K562 (cell line): ENCODE results near the gene SDC3. TPM values are rescaled to one million over a fixed set of nuclear protein-coding genes. Genes with fewer than 3 reads are reported as not detected.

Experiments used
- CREB1 ChIP-seq, 2 experiments: sonication (generic) in 1 of 2; formaldehyde crosslinking in 1 of 2; IDR thresholded peaks; 2 replicates each; pipeline versions ENCODE4 v1.6.1 to v1.8.0; 2012 to 2022; ENCODE audit warnings: inconsistent platforms in 1 of 2, mild to moderate bottlenecking in 1 of 2, missing genetic modification reagents in 1 of 2, moderate library complexity in 1 of 2
- FOXK2 ChIP-seq, 2 experiments: fragments of 450-650 bp; IDR thresholded peaks in 1 of 2; conservative IDR thresholded peaks in 1 of 2; 2 replicates each; pipeline ENCODE4 v1.6.1; 2016; ENCODE audit warnings: low read depth in 2 of 2, mild to moderate bottlenecking in 1 of 2
- NFE2L1 ChIP-seq: fragments of 450-650 bp; IDR thresholded peaks from 2 replicates; pipeline ENCODE4 v1.6.1; 2016; ENCODE audit warnings: missing genetic modification characterization, low read depth, mild to moderate bottlenecking, missing compliant biosample characterization, moderate library complexity, borderline replicate concordance
- RAD21 ChIP-seq, 2 experiments: fragments of 250-450 bp in 1 of 2; fragments of 450-650 bp in 1 of 2; sonication (Bioruptor Pico) in 1 of 2; formaldehyde crosslinking in 1 of 2; IDR thresholded peaks in 1 of 2; conservative IDR thresholded peaks in 1 of 2; 2 replicates each; pipeline versions ENCODE4 v1.4.0 to v1.8.0; 2020 to 2022; ENCODE audit warnings: mild to moderate bottlenecking in 2 of 2, moderate library complexity in 1 of 2
- RFX1 ChIP-seq: fragments of 450-650 bp; IDR thresholded peaks from 2 replicates; pipeline ENCODE4 v1.6.1; 2016; ENCODE audit warnings: mild to moderate bottlenecking, moderate library complexity
- SRSF7 ChIP-seq: fragments of 200-400 bp; formaldehyde crosslinking; optimal IDR thresholded peaks from 2 replicates; pipeline ENCODE3; 2017; ENCODE audit warnings: mild to moderate bottlenecking, low read depth, low read length
- ZNF134 ChIP-seq: fragments of 250-450 bp; sonication (Bioruptor Pico); conservative IDR thresholded peaks from 2 replicates; pipeline ENCODE4 v1.4.0; 2020
- polyA plus RNA-seq, 8 experiments: library from polyadenylated mRNA; depleted of rRNA in 4 of 8; stranded (reverse) in 5 of 8; unstranded in 3 of 8; fragments of >200 nt; fragmentation: Nextera tagmentation in 2 of 8; fragmentation: Illumina TruSeq in 1 of 8; extraction: Ambion mirVana in 2 of 8; extraction: Trizol in 1 of 8; gene quantifications; 2 replicates each; pipeline versions ENCODE4 v1.2.1 to v1.2.3, GENCODE V29; 2011 to 2014; ENCODE audit warnings: inconsistent platforms in 1 of 8, missing spikeins in 1 of 8
- total RNA-seq, 7 experiments: library from RNA; depleted of rRNA in 6 of 7; stranded (reverse); fragments of >200 nt in 6 of 7; fragmentation: Illumina TruSeq in 2 of 7; extraction: Trizol in 2 of 7; gene quantifications; 2 replicates each; pipeline versions ENCODE4 v1.2.1 to v1.2.3, GENCODE V29; 2011 to 2021; ENCODE audit warnings: low replicate concordance in 1 of 7
- TF ChIP-seq, protein P1 (sequence below): fragments of 250-450 bp; sonication (Bioruptor Pico); IDR thresholded peaks from 2 replicates; pipeline ENCODE4 v1.4.0; 2020
- TF ChIP-seq, protein P2 (sequence below): fragments of 250-450 bp; sonication (Bioruptor Pico); IDR thresholded peaks from 2 replicates; pipeline ENCODE4 v1.4.0; 2020; ENCODE audit warnings: mild to moderate bottlenecking, moderate library complexity
- TF ChIP-seq, protein P3 (sequence below): IDR thresholded peaks from 2 replicates; pipeline ENCODE4 v1.6.1; 2011; ENCODE audit warnings: borderline replicate concordance, low read depth, mild to moderate bottlenecking, moderate library complexity, low read length; ENCODE audit not compliant: insufficient read depth, poor library complexity, severe bottlenecking
- TF ChIP-seq, protein P4 (sequence below): sonication (generic); formaldehyde crosslinking; IDR thresholded peaks from 2 replicates; pipeline ENCODE4 v1.8.0; 2022; ENCODE audit warnings: missing genetic modification reagents, mild to moderate bottlenecking, borderline replicate concordance
- TF ChIP-seq, protein P5 (sequence below): fragments of 250-450 bp; sonication (Bioruptor Pico); IDR thresholded peaks from 2 replicates; pipeline ENCODE4 v1.4.0; 2020

Gene SDC3
- total and polyA plus RNA-seq, 9 of the 15 experiments (the other 6 are each of a cell fraction or from before 2014, with no cell fraction given): 0.38 to 44.1 (median 12.1) TPM

DNA sequence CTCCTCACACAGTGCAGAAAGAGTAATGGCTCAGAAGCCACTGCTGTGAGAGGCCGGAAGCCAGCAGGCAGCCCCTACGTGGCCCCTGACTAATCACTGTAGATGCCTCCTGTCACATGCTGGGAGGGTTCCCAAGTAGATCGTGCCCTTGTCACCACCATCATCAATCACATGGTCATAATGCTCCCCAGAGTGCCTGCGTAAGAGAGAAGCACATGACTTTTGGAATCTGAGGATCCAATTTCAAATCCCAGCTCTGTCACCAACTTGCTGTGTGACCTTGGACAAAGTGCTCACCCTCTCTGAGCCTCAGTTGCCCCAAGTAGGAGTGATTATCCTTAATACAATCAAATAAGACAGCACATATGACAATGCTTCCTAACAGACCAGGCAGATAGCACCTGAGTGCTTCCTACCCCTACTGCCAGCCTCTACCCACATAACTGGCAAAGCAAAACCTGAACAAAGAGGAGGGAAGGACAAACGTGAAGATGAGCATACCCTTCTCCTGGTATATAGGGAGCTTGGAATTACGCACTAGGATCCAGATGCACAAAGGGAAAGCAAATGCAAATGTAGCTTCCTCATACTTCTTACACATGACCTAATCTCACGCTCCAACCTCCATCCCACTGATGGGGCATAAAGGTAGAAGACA lies 65.7 kb downstream of the SDC3 start (continued):
- TF ChIP-seq, protein P1, sequence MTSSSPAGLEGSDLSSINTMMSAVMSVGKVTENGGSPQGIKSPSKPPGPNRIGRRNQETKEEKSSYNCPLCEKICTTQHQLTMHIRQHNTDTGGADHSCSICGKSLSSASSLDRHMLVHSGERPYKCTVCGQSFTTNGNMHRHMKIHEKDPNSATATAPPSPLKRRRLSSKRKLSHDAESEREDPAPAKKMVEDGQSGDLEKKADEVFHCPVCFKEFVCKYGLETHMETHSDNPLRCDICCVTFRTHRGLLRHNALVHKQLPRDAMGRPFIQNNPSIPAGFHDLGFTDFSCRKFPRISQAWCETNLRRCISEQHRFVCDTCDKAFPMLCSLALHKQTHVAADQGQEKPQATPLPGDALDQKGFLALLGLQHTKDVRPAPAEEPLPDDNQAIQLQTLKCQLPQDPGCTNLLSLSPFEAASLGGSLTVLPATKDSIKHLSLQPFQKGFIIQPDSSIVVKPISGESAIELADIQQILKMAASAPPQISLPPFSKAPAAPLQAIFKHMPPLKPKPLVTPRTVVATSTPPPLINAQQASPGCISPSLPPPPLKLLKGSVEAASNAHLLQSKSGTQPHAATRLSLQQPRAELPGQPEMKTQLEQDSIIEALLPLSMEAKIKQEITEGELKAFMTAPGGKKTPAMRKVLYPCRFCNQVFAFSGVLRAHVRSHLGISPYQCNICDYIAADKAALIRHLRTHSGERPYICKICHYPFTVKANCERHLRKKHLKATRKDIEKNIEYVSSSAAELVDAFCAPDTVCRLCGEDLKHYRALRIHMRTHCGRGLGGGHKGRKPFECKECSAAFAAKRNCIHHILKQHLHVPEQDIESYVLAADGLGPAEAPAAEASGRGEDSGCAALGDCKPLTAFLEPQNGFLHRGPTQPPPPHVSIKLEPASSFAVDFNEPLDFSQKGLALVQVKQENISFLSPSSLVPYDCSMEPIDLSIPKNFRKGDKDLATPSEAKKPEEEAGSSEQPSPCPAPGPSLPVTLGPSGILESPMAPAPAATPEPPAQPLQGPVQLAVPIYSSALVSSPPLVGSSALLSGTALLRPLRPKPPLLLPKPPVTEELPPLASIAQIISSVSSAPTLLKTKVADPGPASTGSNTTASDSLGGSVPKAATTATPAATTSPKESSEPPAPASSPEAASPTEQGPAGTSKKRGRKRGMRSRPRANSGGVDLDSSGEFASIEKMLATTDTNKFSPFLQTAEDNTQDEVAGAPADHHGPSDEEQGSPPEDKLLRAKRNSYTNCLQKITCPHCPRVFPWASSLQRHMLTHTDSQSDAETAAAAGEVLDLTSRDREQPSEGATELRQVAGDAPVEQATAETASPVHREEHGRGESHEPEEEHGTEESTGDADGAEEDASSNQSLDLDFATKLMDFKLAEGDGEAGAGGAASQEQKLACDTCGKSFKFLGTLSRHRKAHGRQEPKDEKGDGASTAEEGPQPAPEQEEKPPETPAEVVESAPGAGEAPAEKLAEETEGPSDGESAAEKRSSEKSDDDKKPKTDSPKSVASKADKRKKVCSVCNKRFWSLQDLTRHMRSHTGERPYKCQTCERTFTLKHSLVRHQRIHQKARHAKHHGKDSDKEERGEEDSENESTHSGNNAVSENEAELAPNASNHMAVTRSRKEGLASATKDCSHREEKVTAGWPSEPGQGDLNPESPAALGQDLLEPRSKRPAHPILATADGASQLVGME (CRISPR knock-in tag): no peak
- TF ChIP-seq, protein P2, sequence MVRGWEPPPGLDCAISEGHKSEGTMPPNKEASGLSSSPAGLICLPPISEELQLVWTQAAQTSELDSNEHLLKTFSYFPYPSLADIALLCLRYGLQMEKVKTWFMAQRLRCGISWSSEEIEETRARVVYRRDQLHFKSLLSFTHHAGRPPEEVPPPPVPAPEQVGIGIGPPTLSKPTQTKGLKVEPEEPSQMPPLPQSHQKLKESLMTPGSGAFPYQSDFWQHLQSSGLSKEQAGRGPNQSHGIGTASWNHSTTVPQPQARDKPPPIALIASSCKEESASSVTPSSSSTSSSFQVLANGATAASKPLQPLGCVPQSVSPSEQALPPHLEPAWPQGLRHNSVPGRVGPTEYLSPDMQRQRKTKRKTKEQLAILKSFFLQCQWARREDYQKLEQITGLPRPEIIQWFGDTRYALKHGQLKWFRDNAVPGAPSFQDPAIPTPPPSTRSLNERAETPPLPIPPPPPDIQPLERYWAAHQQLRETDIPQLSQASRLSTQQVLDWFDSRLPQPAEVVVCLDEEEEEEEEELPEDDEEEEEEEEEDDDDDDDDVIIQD (CRISPR knock-in tag): no peak
- TF ChIP-seq RFX1 (no peak), NFE2L1 (no peak), CREB1 (IDR thresholded peaks at IDR 0.05) (no peak), CREB1 (CRISPR knock-in tag; IDR thresholded peaks at IDR 0.05) (0 out of 2 replicates have a peak, but pooled peaks have one; percentile 43), FOXK2 (conservative IDR thresholded peaks at IDR 0.05 in 1 of 2, IDR thresholded peaks at IDR 0.05 in 1 of 2; ENCODE audit: low read depth in 2 of 2) (no peak), SRSF7 (no peak), RAD21 (CRISPR knock-in tag; conservative IDR thresholded peaks at IDR 0.05 in 1 of 2, IDR thresholded peaks at IDR 0.05 in 1 of 2) (no peak; a peak in 1 of 4 replicates), ZNF134 (no peak)
- TF ChIP-seq, protein P3, sequence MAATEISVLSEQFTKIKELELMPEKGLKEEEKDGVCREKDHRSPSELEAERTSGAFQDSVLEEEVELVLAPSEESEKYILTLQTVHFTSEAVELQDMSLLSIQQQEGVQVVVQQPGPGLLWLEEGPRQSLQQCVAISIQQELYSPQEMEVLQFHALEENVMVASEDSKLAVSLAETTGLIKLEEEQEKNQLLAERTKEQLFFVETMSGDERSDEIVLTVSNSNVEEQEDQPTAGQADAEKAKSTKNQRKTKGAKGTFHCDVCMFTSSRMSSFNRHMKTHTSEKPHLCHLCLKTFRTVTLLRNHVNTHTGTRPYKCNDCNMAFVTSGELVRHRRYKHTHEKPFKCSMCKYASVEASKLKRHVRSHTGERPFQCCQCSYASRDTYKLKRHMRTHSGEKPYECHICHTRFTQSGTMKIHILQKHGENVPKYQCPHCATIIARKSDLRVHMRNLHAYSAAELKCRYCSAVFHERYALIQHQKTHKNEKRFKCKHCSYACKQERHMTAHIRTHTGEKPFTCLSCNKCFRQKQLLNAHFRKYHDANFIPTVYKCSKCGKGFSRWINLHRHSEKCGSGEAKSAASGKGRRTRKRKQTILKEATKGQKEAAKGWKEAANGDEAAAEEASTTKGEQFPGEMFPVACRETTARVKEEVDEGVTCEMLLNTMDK: no peak
- TF ChIP-seq, protein P4, sequence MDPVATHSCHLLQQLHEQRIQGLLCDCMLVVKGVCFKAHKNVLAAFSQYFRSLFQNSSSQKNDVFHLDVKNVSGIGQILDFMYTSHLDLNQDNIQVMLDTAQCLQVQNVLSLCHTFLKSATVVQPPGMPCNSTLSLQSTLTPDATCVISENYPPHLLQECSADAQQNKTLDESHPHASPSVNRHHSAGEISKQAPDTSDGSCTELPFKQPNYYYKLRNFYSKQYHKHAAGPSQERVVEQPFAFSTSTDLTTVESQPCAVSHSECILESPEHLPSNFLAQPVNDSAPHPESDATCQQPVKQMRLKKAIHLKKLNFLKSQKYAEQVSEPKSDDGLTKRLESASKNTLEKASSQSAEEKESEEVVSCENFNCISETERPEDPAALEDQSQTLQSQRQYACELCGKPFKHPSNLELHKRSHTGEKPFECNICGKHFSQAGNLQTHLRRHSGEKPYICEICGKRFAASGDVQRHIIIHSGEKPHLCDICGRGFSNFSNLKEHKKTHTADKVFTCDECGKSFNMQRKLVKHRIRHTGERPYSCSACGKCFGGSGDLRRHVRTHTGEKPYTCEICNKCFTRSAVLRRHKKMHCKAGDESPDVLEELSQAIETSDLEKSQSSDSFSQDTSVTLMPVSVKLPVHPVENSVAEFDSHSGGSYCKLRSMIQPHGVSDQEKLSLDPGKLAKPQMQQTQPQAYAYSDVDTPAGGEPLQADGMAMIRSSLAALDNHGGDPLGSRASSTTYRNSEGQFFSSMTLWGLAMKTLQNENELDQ (CRISPR knock-in tag): no peak
- TF ChIP-seq, protein P5, sequence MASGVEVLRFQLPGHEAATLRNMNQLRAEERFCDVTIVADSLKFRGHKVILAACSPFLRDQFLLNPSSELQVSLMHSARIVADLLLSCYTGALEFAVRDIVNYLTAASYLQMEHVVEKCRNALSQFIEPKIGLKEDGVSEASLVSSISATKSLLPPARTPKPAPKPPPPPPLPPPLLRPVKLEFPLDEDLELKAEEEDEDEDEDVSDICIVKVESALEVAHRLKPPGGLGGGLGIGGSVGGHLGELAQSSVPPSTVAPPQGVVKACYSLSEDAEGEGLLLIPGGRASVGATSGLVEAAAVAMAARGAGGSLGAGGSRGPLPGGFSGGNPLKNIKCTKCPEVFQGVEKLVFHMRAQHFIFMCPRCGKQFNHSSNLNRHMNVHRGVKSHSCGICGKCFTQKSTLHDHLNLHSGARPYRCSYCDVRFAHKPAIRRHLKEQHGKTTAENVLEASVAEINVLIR (CRISPR knock-in tag): no peak
